Measurements from ENCODE around the gene TRMU. TPM values are rescaled to one million over a fixed set of nuclear protein-coding genes. Genes with fewer than 3 reads are reported as not detected.

TRMU gene
- total RNA-seq, 1 experiment from 2014 or later, result 90.1 TPM

DNA sequence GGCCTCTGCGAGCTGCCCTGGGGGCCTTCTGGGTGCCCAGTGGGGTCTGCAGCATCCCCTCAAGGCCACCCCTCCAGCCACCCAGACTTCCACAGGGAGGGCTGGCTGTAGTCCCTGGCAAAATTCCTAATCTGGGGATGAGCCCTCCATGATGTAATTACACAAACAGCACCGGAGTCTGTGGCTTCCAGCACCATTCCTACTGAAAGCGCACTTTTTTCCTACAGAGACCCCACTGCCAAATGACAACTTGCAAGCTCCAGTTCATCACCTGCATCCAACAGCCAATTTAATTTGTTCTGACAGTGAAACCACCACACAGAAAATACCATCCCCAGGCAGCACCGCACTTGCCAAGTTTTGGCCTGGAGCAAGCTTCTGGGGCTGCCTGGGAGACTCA is 70.4 kb downstream of the TRMU start:
- ChIA-PET CTCF (no interaction called here), POLR2A (ENCODE audit: low non-redundant PET) (no interaction called here)
- Histone ChIP-seq H3K4me3 (ENCODE audit: low read depth, low read length, poor library complexity, severe bottlenecking) (no peak overlapping the region), H3K36me3 (ENCODE audit: insufficient read depth, low read length, poor library complexity, severe bottlenecking) (no peaks in the 10 kb centered on the region), H3K4me1 (ENCODE audit: insufficient read depth, low read length, poor library complexity, severe bottlenecking) (no peaks in the 10 kb centered on the region), H3K9me3 (ENCODE audit: low read depth, low read length, poor library complexity, severe bottlenecking) (no peaks in the 10 kb centered on the region), H3K27me3 (replicated peaks; ENCODE audit: insufficient read depth, low read depth, low read length, poor library complexity) (no peaks in the 10 kb centered on the region), H3K27ac (ENCODE audit: low read depth, low read length, poor library complexity, severe bottlenecking) (no peak overlapping the region)
- intact Hi-C loops (cut with micrococcal nuclease; ENCODE audit: unreplicated experiment), result no loop called here
- BruUV-seq (replicated peaks), result no TSS peak
- TF ChIP-seq, protein P1, sequence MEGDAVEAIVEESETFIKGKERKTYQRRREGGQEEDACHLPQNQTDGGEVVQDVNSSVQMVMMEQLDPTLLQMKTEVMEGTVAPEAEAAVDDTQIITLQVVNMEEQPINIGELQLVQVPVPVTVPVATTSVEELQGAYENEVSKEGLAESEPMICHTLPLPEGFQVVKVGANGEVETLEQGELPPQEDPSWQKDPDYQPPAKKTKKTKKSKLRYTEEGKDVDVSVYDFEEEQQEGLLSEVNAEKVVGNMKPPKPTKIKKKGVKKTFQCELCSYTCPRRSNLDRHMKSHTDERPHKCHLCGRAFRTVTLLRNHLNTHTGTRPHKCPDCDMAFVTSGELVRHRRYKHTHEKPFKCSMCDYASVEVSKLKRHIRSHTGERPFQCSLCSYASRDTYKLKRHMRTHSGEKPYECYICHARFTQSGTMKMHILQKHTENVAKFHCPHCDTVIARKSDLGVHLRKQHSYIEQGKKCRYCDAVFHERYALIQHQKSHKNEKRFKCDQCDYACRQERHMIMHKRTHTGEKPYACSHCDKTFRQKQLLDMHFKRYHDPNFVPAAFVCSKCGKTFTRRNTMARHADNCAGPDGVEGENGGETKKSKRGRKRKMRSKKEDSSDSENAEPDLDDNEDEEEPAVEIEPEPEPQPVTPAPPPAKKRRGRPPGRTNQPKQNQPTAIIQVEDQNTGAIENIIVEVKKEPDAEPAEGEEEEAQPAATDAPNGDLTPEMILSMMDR (conservative IDR thresholded peaks at IDR 0.05; ENCODE audit: low read depth, low read length), result no peak
- TF ChIP-seq EZH2 (IDR thresholded peaks at IDR 0.05; ENCODE audit: borderline replicate concordance, low read depth, low read length, poor library complexity, severe bottlenecking), result no peak
- no peak for DNase-seq (ENCODE audit: low spot score)

DNA sequence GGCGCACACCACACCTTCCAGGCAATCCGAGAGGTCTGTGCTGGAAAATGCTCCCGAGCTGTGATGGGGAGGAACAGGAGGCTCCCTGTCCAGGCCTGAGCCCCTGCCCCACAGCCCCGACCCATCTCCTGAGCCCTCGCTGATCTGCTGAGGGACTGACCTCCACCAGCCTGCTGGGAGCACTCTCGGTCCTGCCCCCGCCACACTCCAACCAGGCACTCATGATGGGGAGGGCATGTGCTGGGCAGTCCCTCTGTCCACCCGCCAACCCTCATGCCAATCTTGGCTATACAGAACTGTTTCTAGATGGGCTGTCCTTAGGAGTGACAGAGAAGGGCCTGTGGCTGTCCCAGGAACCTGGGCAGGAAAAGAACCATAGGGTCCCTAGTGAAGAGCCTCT is 70.8 kb downstream of the TRMU start:
- intact Hi-C loops (cut with micrococcal nuclease; ENCODE audit: unreplicated experiment), result no loop called here
- Histone ChIP-seq H3K9me3 (ENCODE audit: low read depth, low read length, poor library complexity, severe bottlenecking) (no peaks in the 10 kb centered on the region), H3K27ac (ENCODE audit: low read depth, low read length, poor library complexity, severe bottlenecking) (no peak overlapping the region), H3K27me3 (replicated peaks; ENCODE audit: insufficient read depth, low read depth, low read length, poor library complexity) (no peaks in the 10 kb centered on the region), H3K4me1 (ENCODE audit: insufficient read depth, low read length, poor library complexity, severe bottlenecking) (no peaks in the 10 kb centered on the region), H3K36me3 (ENCODE audit: insufficient read depth, low read length, poor library complexity, severe bottlenecking) (no peaks in the 10 kb centered on the region), H3K4me3 (ENCODE audit: low read depth, low read length, poor library complexity, severe bottlenecking) (no peak overlapping the region)
- no peak for TF ChIP-seq EZH2 (IDR thresholded peaks at IDR 0.05; ENCODE audit: borderline replicate concordance, low read depth, low read length, poor library complexity, severe bottlenecking)
- TF ChIP-seq, protein P1 (conservative IDR thresholded peaks at IDR 0.05; ENCODE audit: low read depth, low read length), result no peak
- ChIA-PET POLR2A (ENCODE audit: low non-redundant PET) (no interaction called here), CTCF (no interaction called here)
- no TSS peak for BruUV-seq (replicated peaks)
- DNase-seq (ENCODE audit: low spot score), result no peak

DNA sequence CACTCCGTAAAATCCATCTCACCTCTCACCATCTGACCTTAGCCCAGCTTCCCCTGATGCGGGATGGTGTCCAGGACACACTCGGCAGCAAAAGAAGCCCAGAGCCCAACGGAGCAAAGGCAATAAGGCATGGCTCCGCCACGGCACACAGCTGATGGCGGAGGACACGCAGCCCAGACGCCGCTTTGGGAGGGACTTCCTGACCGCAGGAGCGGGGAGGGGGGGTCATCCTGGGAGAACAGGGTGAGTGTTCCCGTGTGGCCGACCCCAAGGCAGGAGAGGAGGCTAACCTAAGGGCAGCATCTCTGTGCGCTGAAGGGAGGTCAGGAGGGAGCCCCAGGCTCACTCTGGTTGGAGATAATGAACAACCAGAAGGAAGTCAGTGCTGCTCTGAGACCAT is 71.3 kb downstream of the TRMU start:
- H3K36me3 ChIP-seq (ENCODE audit: insufficient read depth, low read length, poor library complexity, severe bottlenecking), result no peaks in the 10 kb centered on the region
- no peak overlapping the region for H3K27ac ChIP-seq (ENCODE audit: low read depth, low read length, poor library complexity, severe bottlenecking)
- DNase-seq (ENCODE audit: low spot score), result no peak
- H3K27me3 ChIP-seq (replicated peaks; ENCODE audit: insufficient read depth, low read depth, low read length, poor library complexity), result no peaks in the 10 kb centered on the region
- ChIA-PET POLR2A (ENCODE audit: low non-redundant PET) (no interaction called here), CTCF (no interaction called here)
- H3K4me1 ChIP-seq (ENCODE audit: insufficient read depth, low read length, poor library complexity, severe bottlenecking), result no peaks in the 10 kb centered on the region
- H3K4me3 ChIP-seq (ENCODE audit: low read depth, low read length, poor library complexity, severe bottlenecking), result no peak overlapping the region
- intact Hi-C loops (cut with micrococcal nuclease; ENCODE audit: unreplicated experiment), result no loop called here
- TF ChIP-seq, protein P1 (conservative IDR thresholded peaks at IDR 0.05; ENCODE audit: low read depth, low read length), result no peak
- TF ChIP-seq EZH2 (IDR thresholded peaks at IDR 0.05; ENCODE audit: borderline replicate concordance, low read depth, low read length, poor library complexity, severe bottlenecking), result no peak
- no TSS peak for BruUV-seq (replicated peaks)
- no peaks in the 10 kb centered on the region for H3K9me3 ChIP-seq (ENCODE audit: low read depth, low read length, poor library complexity, severe bottlenecking)

Other genes starting within 250 kb of the TRMU start
- gene PPARA, start 185.2 kb upstream of the TRMU start, total RNA-seq (2021), result 2.0 and 4.0 TPM in 2 replicates
- gene CDPF1, start 85.4 kb upstream of the TRMU start, total RNA-seq (2021), result 7.0 and 12.4 TPM in 2 replicates
- not detected in 2 replicates for gene PKDREJ, start 72.4 kb upstream of the TRMU start, total RNA-seq (2021)
- gene TTC38, start 67.7 kb upstream of the TRMU start, total RNA-seq (2021), result 11.4 and 16.2 TPM in 2 replicates
- gene GTSE1, start 38.8 kb upstream of the TRMU start, total RNA-seq (2021), result 87.3 and 88.1 TPM in 2 replicates
- gene CELSR1, start 201.9 kb downstream of the TRMU start, total RNA-seq (2021), result 2.3 and 3.5 TPM in 2 replicates

All from A673 (cell line).